GM12891 (cell line): ENCODE data around the gene AKAP12.

Experiments
- DNase-seq: peaks from one replicate; pipeline ENCODE4 v3.0.0; 2011; ENCODE audit warnings: low spot score; ENCODE audit not compliant: insufficient read length
- FAIRE-seq: peaks from 2 replicates; lab custom pipeline; 2011; peaks lifted over from hg19 to GRCh38; lab: Jason Lieb, UNC
- PAX5 ChIP-seq: IDR thresholded peaks from 2 replicates; pipeline ENCODE4 v1.6.1; 2011; ENCODE audit warnings: low read length, moderate library complexity, mild to moderate bottlenecking; ENCODE audit not compliant: insufficient read depth, severe bottlenecking
- POLR2A ChIP-seq: IDR thresholded peaks from 2 replicates; pipeline ENCODE4 v1.6.1; 2011; ENCODE audit warnings: low read depth, low read length, control low read depth
- POLR2AphosphoS5 ChIP-seq: IDR thresholded peaks from 2 replicates; pipeline ENCODE4 v1.6.1; 2011; ENCODE audit warnings: low read depth, low read length, control low read depth
- POU2F2 ChIP-seq: IDR thresholded peaks from 2 replicates; pipeline ENCODE4 v1.6.1; 2011; ENCODE audit warnings: low read depth, mild to moderate bottlenecking, control low read depth, low read length, moderate library complexity
- SPI1 ChIP-seq: IDR thresholded peaks from 2 replicates; pipeline ENCODE4 v1.6.1; 2011; ENCODE audit warnings: low read depth, low read length, control low read depth
- TAF1 ChIP-seq: IDR thresholded peaks from 2 replicates; pipeline ENCODE4 v1.6.1; 2011; ENCODE audit warnings: low read depth, low read length, control low read depth

Gene AKAP12

GRCh38 chr6:151269321-151269995 is 29.7 kb downstream of the AKAP12 start:
- FAIRE-seq: no peak
- TF ChIP-seq POU2F2 (no peak), TAF1 (no peak), POLR2AphosphoS5 (no peak), PAX5 (no peak), POLR2A (no peak), SPI1 (no peak)
- DNase-seq: no peak

- DNase-seq (no peak), FAIRE-seq (no peak)
- TF ChIP-seq TAF1 (no peak), POU2F2 (no peak), PAX5 (no peak), POLR2AphosphoS5 (no peak), SPI1 (no peak), POLR2A (no peak)
Observed at GRCh38 chr6:151275121-151275520, 35.4 kb downstream of the AKAP12 start.

DNA sequence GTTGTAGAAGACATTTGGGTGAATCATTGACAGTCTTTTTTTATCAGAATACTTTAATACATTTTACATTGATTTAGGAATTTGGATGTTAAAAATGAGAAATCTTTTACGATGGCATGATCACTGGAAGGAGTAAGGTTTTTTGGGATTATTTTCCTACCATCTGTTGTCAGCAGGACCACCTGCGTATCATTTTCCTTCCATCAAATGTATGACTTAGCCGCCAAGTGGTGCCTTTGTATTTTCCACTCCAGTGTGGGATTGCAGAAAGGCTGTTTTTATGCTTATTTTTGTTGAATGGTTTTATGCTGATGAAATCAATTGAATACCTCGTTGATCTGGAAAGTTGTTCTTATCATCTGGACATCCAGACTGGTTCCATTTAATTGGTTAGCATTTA is 35.8 kb downstream of the AKAP12 start:
- FAIRE-seq: no peak
- TF ChIP-seq POLR2A (no peak), PAX5 (no peak), TAF1 (no peak), POLR2AphosphoS5 (no peak), POU2F2 (no peak), SPI1 (no peak)
- no peak for DNase-seq

GRCh38 chr6:151276112-151276740 is 36.5 kb downstream of the AKAP12 start:
- DNase-seq: no peak
- TF ChIP-seq POLR2AphosphoS5: no peak
- TF ChIP-seq TAF1: no peak
- no peak for TF ChIP-seq POU2F2
- no peak for TF ChIP-seq POLR2A
- TF ChIP-seq PAX5: no peak
- no peak for TF ChIP-seq SPI1
- FAIRE-seq: no peak

GRCh38 chr6:151279891-151280290 is 40.1 kb downstream of the AKAP12 start:
- TF ChIP-seq SPI1 (no peak), TAF1 (no peak), POLR2A (no peak), POLR2AphosphoS5 (no peak), POU2F2 (no peak), PAX5 (no peak)

DNA sequence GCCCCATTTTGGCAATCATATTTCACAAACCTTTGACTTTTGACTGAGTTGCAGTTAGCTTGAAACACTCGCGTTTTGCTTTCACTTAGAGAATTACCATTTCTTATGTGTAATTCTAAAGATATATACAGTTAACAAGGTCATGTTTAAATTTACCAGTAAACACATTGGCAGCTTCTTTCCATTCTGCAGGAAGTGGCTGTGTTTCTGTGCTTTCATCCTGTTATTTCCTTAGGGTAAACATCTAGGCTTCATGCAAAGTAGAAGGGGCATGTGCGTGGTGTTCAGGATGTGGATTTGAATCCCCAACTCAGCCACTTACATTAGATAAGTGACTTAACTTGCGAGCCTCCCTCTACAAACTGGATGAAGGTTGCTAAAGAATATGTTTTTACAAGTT is 41.1 kb downstream of the AKAP12 start:
- DNase-seq: no peak
- TF ChIP-seq POLR2AphosphoS5 (no peak), POU2F2 (no peak), SPI1 (no peak), TAF1 (no peak), POLR2A (no peak), PAX5 (no peak)
- FAIRE-seq: no peak

More at GRCh38 chr6:151279891-151280290, 40.1 kb downstream of the AKAP12 start:
- DNase-seq (no peak), FAIRE-seq (no peak)

- no peak for FAIRE-seq
- DNase-seq: no peak
- TF ChIP-seq POLR2AphosphoS5 (no peak), POU2F2 (no peak), TAF1 (no peak), SPI1 (no peak), POLR2A (no peak), PAX5 (no peak)
Observed at GRCh38 chr6:151284012-151284411, 44.2 kb downstream of the AKAP12 start.

- no peak for FAIRE-seq
- no peak for DNase-seq
- no peak for TF ChIP-seq POLR2A
- TF ChIP-seq POLR2AphosphoS5: no peak
- TF ChIP-seq SPI1: no peak
- TF ChIP-seq TAF1: no peak
- TF ChIP-seq POU2F2: no peak
- TF ChIP-seq PAX5: no peak
Observed at GRCh38 chr6:151284548-151285017, 44.8 kb downstream of the AKAP12 start.

DNA sequence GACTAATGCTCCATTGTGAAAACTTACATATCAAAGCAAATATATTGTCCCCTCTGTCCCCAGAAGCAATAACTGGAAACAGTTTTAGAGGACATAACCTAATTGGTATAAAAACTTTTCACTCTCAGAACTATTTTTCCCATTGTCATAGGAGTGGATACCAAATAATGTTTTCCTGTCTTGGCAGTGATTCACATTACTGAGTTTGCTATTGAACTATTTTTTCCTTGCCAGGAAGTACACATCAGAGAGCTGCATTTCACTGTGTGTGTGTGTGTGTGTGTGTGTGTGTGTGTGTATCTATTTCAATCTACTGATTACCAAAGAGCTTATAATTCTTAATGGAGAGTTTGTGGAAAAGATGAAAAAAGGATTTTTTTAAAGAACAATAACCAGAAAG is 45.4 kb downstream of the AKAP12 start:
- TF ChIP-seq POU2F2 (no peak), SPI1 (no peak), POLR2A (no peak), TAF1 (no peak), POLR2AphosphoS5 (no peak), PAX5 (no peak)
- FAIRE-seq: no peak
- DNase-seq: no peak

GRCh38 chr6:151286214-151286613 is 46.4 kb downstream of the AKAP12 start:
- no peak for DNase-seq
- no peak for TF ChIP-seq POLR2AphosphoS5
- TF ChIP-seq POLR2A: no peak
- TF ChIP-seq POU2F2: no peak
- TF ChIP-seq TAF1: no peak
- no peak for TF ChIP-seq SPI1
- no peak for TF ChIP-seq PAX5
- no peak for FAIRE-seq
